Astrocyte of the hippocampus (primary cell): ENCODE measurements around the gene AUTS2.

Experiments used
- DNase-seq: peaks from one replicate; pipeline ENCODE4 v3.0.0; 2011; ENCODE audit warnings: low read depth, low spot score

AUTS2 gene

GRCh38 chr7:70029993-70030392 lies 431.7 kb downstream of the AUTS2 start:
- DNase-seq = no peak

- no peak for DNase-seq
Measured at GRCh38 chr7:70030745-70031144, 432.5 kb downstream of the AUTS2 start.

- no peak for DNase-seq
Measured at GRCh38 chr7:70031245-70031644, 433.0 kb downstream of the AUTS2 start.

- DNase-seq = no peak
Measured at GRCh38 chr7:70032649-70033048, 434.4 kb downstream of the AUTS2 start.

GRCh38 chr7:70033226-70033625 lies 435.0 kb downstream of the AUTS2 start:
- DNase-seq = no peak

GRCh38 chr7:70034999-70035398 lies 436.7 kb downstream of the AUTS2 start:
- peak; percentile 36 for DNase-seq

- DNase-seq = no peak
Measured at GRCh38 chr7:70035519-70035918, 437.2 kb downstream of the AUTS2 start.

GRCh38 chr7:70035955-70036354 lies 437.7 kb downstream of the AUTS2 start:
- DNase-seq = no peak

GRCh38 chr7:70036695-70037094 lies 438.4 kb downstream of the AUTS2 start:
- no peak for DNase-seq

- no peak for DNase-seq
Measured at GRCh38 chr7:70037171-70037933, 439.1 kb downstream of the AUTS2 start.

GRCh38 chr7:70040051-70040450 lies 441.8 kb downstream of the AUTS2 start:
- DNase-seq = no peak

- DNase-seq = peak; percentile 43
Measured at GRCh38 chr7:70040970-70041766, 442.9 kb downstream of the AUTS2 start.

- peak; percentile 48 for DNase-seq
Measured at GRCh38 chr7:70042533-70042932, 444.3 kb downstream of the AUTS2 start.

- DNase-seq = no peak
Measured at GRCh38 chr7:70043015-70043538, 444.8 kb downstream of the AUTS2 start.

GRCh38 chr7:70044064-70044463 lies 445.8 kb downstream of the AUTS2 start:
- no peak for DNase-seq

- no peak for DNase-seq
Measured at GRCh38 chr7:70044525-70044924, 446.2 kb downstream of the AUTS2 start.

- DNase-seq = no peak
Measured at GRCh38 chr7:70044981-70045380, 446.7 kb downstream of the AUTS2 start.

GRCh38 chr7:70047384-70047783 lies 449.1 kb downstream of the AUTS2 start:
- DNase-seq = no peak

- DNase-seq = no peak
Measured at GRCh38 chr7:70047891-70048448, 449.7 kb downstream of the AUTS2 start.

GRCh38 chr7:70051726-70052125 lies 453.5 kb downstream of the AUTS2 start:
- DNase-seq = peak; percentile 13

- DNase-seq = peak; percentile 66
Measured at GRCh38 chr7:70052691-70053090, 454.4 kb downstream of the AUTS2 start.

- no peak for DNase-seq
Measured at GRCh38 chr7:70053421-70053820, 455.1 kb downstream of the AUTS2 start.
